ENCODE data around the gene C1orf185. TPM values are rescaled to one million over a fixed set of nuclear protein-coding genes. Genes with fewer than 3 reads are reported as not detected.

Gene C1orf185
- total RNA-seq, 1 donor, result not detected

DNA sequence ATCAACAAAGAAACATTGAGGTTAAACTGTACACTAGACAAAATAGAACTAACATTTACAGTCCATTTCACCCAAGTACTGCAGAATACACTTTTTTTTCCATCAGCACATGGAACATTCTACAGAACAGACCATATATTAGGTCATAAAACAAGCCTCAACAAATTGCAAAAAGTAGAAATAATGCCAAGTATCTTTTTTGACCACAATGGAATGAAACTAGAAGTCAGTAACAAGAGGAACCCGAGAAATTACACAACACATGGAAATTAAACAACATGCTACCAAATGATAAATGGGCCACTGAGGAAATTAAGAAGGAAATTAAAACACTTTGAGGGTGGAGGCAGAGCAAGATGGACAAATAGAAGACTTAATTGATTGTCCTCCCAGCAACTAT lies 8.4 kb upstream of the C1orf185 start:
- Histone ChIP-seq H3K27me3 (ENCODE audit: insufficient read depth, low read length) (peaks cover 14% of the 10 kb centered on the region), H3K79me2 (ENCODE audit: insufficient read depth, low read length) (no peaks in the 10 kb centered on the region), H3K4me3 (ENCODE audit: insufficient read depth, low read length) (no peak overlapping the region), H4K20me1 (ENCODE audit: insufficient read depth, low read length) (no peaks in the 10 kb centered on the region), H3K4me1 (ENCODE audit: insufficient read depth, low read length) (no peaks in the 10 kb centered on the region), H3K9me3 (ENCODE audit: low read depth, low read length) (no peaks in the 10 kb centered on the region), H3K36me3 (ENCODE audit: insufficient read depth, low read length) (no peaks in the 10 kb centered on the region), H2AFZ (ENCODE audit: low read length) (no peak overlapping the region), H3K27ac (ENCODE audit: low read depth, low read length) (no peak overlapping the region), H3K4me2 (ENCODE audit: insufficient read depth, low read length) (no peak overlapping the region)
- DNase-seq (ENCODE audit: insufficient read length, low spot score, missing footprints), result no peak
- TF ChIP-seq, protein P1, sequence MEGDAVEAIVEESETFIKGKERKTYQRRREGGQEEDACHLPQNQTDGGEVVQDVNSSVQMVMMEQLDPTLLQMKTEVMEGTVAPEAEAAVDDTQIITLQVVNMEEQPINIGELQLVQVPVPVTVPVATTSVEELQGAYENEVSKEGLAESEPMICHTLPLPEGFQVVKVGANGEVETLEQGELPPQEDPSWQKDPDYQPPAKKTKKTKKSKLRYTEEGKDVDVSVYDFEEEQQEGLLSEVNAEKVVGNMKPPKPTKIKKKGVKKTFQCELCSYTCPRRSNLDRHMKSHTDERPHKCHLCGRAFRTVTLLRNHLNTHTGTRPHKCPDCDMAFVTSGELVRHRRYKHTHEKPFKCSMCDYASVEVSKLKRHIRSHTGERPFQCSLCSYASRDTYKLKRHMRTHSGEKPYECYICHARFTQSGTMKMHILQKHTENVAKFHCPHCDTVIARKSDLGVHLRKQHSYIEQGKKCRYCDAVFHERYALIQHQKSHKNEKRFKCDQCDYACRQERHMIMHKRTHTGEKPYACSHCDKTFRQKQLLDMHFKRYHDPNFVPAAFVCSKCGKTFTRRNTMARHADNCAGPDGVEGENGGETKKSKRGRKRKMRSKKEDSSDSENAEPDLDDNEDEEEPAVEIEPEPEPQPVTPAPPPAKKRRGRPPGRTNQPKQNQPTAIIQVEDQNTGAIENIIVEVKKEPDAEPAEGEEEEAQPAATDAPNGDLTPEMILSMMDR (IDR thresholded peaks at IDR 0.05; ENCODE audit: extremely low read depth, low read depth, low read length), result no peak

DNA sequence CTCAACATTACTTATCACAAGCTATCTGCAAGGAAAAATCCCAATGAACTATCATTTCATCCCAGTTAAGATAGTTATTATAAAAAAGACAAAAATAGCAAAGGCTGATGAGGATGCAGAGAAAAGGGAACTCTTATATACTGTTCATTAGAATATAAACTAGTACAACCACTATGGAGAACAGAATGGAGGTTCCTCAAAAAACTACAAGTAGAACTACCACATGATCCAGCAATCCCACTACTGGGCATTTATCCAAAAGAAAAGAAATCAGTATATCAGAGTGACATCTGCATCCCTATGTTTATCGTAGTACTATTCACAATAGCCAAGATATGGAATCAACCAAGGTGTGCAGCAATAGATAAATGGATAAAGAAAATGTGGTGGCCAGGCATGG lies 4.9 kb upstream of the C1orf185 start:
- Histone ChIP-seq H3K4me1 (ENCODE audit: insufficient read depth, low read length) (no peaks in the 10 kb centered on the region), H3K79me2 (ENCODE audit: insufficient read depth, low read length) (no peaks in the 10 kb centered on the region), H3K4me3 (ENCODE audit: insufficient read depth, low read length) (no peak overlapping the region), H3K27ac (ENCODE audit: low read depth, low read length) (no peak overlapping the region), H3K27me3 (ENCODE audit: insufficient read depth, low read length) (peaks cover 14% of the 10 kb centered on the region), H3K9me3 (ENCODE audit: low read depth, low read length) (no peaks in the 10 kb centered on the region), H4K20me1 (ENCODE audit: insufficient read depth, low read length) (no peaks in the 10 kb centered on the region), H3K4me2 (ENCODE audit: insufficient read depth, low read length) (no peak overlapping the region), H2AFZ (ENCODE audit: low read length) (no peak overlapping the region), H3K36me3 (ENCODE audit: insufficient read depth, low read length) (no peaks in the 10 kb centered on the region)
- TF ChIP-seq, protein P1 (IDR thresholded peaks at IDR 0.05; ENCODE audit: extremely low read depth, low read depth, low read length), result no peak
- no peak for DNase-seq (ENCODE audit: insufficient read length, low spot score, missing footprints)

DNA sequence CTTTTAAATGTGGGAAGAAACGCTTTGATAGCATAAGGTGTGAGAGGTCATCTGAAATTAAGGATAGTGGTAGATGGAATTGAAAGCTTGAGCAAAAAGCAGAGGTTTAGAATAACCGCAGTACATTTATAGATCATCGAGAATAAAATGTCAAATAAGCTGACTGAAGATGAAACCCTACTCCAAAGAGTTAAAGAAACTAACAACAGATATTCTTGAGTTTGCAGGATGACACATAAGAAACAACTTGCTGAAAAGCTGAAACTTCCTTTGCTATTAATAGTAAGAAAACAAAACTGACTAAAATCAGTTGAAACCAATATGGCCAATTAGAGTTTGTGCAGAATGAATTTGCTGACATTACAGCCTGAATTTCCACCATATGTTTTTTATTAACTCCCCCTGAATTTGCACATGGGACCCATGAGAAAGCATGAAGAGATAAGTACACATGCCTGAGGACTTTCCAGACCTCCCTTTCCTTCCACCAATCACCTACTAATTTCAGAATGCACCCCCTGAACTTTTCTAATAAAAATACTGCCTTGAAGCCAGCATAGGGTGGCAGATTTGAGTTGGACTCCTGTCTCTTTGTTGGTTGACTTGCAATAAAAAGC lies 1.7 kb upstream of the C1orf185 start:
- H3K79me2 ChIP-seq (ENCODE audit: insufficient read depth, low read length), result no peaks in the 10 kb centered on the region
- H3K27ac ChIP-seq (ENCODE audit: low read depth, low read length), result no peak overlapping the region
- TF ChIP-seq, protein P1 (IDR thresholded peaks at IDR 0.05; ENCODE audit: extremely low read depth, low read depth, low read length), result no peak
- no peaks in the 10 kb centered on the region for H4K20me1 ChIP-seq (ENCODE audit: insufficient read depth, low read length)
- H3K9me3 ChIP-seq (ENCODE audit: low read depth, low read length), result no peaks in the 10 kb centered on the region
- no peak overlapping the region for H3K4me3 ChIP-seq (ENCODE audit: insufficient read depth, low read length)
- DNase-seq (ENCODE audit: insufficient read length, low spot score, missing footprints), result no peak
- peaks cover 9% of the 10 kb centered on the region for H3K27me3 ChIP-seq (ENCODE audit: insufficient read depth, low read length)
- no peaks in the 10 kb centered on the region for H3K36me3 ChIP-seq (ENCODE audit: insufficient read depth, low read length)
- no peaks in the 10 kb centered on the region for H3K4me1 ChIP-seq (ENCODE audit: insufficient read depth, low read length)
- H2AFZ ChIP-seq (ENCODE audit: low read length), result no peak overlapping the region
- H3K4me2 ChIP-seq (ENCODE audit: insufficient read depth, low read length), result no peak overlapping the region

DNA sequence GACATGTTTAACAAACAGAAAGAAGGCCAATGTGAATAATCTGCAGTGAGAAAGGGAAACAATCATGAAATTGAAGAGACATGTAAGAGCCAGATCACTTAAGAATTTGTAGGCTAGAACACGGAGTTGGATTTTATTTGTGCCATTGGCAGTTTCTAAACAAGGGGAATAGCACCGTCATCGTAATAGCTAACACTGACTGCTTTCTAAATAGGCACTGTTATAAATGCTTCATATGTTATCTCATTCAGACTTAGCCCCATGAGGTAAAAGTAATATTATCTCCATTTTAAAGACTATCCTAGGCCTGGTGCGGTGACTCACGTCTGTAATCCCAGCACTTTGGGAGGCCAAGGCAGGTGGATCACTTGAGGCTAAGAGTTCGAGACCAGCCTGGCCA lies 12.1 kb downstream of the C1orf185 start:
- Histone ChIP-seq H3K4me2 (ENCODE audit: insufficient read depth, low read length) (no peak overlapping the region), H2AFZ (ENCODE audit: low read length) (no peak overlapping the region), H3K79me2 (ENCODE audit: insufficient read depth, low read length) (no peaks in the 10 kb centered on the region), H3K27me3 (ENCODE audit: insufficient read depth, low read length) (peaks cover 3% of the 10 kb centered on the region), H3K9me3 (ENCODE audit: low read depth, low read length) (no peaks in the 10 kb centered on the region), H3K4me1 (ENCODE audit: insufficient read depth, low read length) (no peaks in the 10 kb centered on the region), H3K36me3 (ENCODE audit: insufficient read depth, low read length) (no peaks in the 10 kb centered on the region), H3K27ac (ENCODE audit: low read depth, low read length) (no peak overlapping the region), H3K4me3 (ENCODE audit: insufficient read depth, low read length) (no peak overlapping the region), H4K20me1 (ENCODE audit: insufficient read depth, low read length) (no peaks in the 10 kb centered on the region)
- DNase-seq (ENCODE audit: insufficient read length, low spot score, missing footprints), result no peak
- TF ChIP-seq, protein P1 (IDR thresholded peaks at IDR 0.05; ENCODE audit: extremely low read depth, low read depth, low read length), result no peak

All from osteoblast (primary cell).